K562 (cell line): ENCODE data around the gene ITPA. TPM values are rescaled to one million over a fixed set of nuclear protein-coding genes. Genes with fewer than 3 reads are reported as not detected.
A peak's percentile ranks its signal among the peaks of the same experiment; 100 is the strongest.

Source experiments
- BHLHE40 ChIP-seq: IDR thresholded peaks from 2 replicates; pipeline ENCODE4 v1.6.1; 2011; ENCODE audit warnings: low read length, improper control_type of control experiment
- CBFA2T3 ChIP-seq: fragments of 450-650 bp; IDR thresholded peaks from 2 replicates; pipeline ENCODE4 v1.6.1; 2017
- CHCHD3 ChIP-seq: fragments of 250-450 bp; sonication (Bioruptor Pico); IDR thresholded peaks from 2 replicates; pipeline ENCODE4 v2.1.2; 2022; ENCODE audit warnings: mild to moderate bottlenecking
- CXXC5 ChIP-seq: fragments of 250-450 bp; sonication (Bioruptor Pico); IDR thresholded peaks from 2 replicates; pipeline ENCODE4 v1.8.0; 2022; ENCODE audit warnings: inconsistent platforms, mild to moderate bottlenecking, moderate library complexity
- E2F3 ChIP-seq: fragments of 250-450 bp; sonication (Bioruptor Pico); IDR thresholded peaks from 2 replicates; pipeline ENCODE4 v1.4.0; 2020; ENCODE audit warnings: mild to moderate bottlenecking
- ETV1 ChIP-seq: fragments of 450-650 bp; conservative IDR thresholded peaks from 2 replicates; pipeline ENCODE4 v1.6.1; 2016; ENCODE audit warnings: missing genetic modification characterization, control low read depth, low read depth, missing compliant biosample characterization
- ETV5 ChIP-seq: sonication (generic); formaldehyde crosslinking; IDR thresholded peaks from 2 replicates; pipeline ENCODE4 v1.4.0; 2020; ENCODE audit warnings: low read depth, mild to moderate bottlenecking, missing genetic modification reagents
- FOXP1 ChIP-seq: sonication (generic); formaldehyde crosslinking; IDR thresholded peaks from 2 replicates; pipeline ENCODE4 v1.8.0; 2022; ENCODE audit warnings: mild to moderate bottlenecking, missing genetic modification reagents
- LCOR ChIP-seq: sonication (generic); formaldehyde crosslinking; IDR thresholded peaks from 2 replicates; pipeline ENCODE4 v1.8.0; 2022; ENCODE audit warnings: mild to moderate bottlenecking, missing genetic modification reagents
- RBM25 ChIP-seq: fragments of 200-400 bp; formaldehyde crosslinking; IDR thresholded peaks from 2 replicates; pipeline ENCODE4 v1.6.1; 2018; ENCODE audit warnings: low read length, low read depth, moderate library complexity; ENCODE audit not compliant: severe bottlenecking
- TAF1 ChIP-seq: IDR thresholded peaks from 2 replicates; pipeline ENCODE4 v1.6.1; 2011; ENCODE audit warnings: mild to moderate bottlenecking, low read length, moderate library complexity; ENCODE audit not compliant: insufficient read depth, control insufficient read depth, severe bottlenecking; ENCODE audit errors: extremely low read depth
- ZNF347 ChIP-seq: fragments of 450-650 bp; formaldehyde crosslinking; IDR thresholded peaks from 2 replicates; pipeline ENCODE4 v1.4.0; 2020; ENCODE audit warnings: low read depth, mild to moderate bottlenecking, moderate library complexity
- ZNF431 ChIP-seq: sonication (generic); formaldehyde crosslinking; IDR thresholded peaks from 2 replicates; pipeline ENCODE4 v1.8.0; 2022; ENCODE audit warnings: mild to moderate bottlenecking, missing genetic modification reagents
- polyA plus RNA-seq, 8 experiments: library from polyadenylated mRNA; depleted of rRNA in 4 of 8; stranded (reverse) in 5 of 8; unstranded in 3 of 8; fragments of >200 nt; fragmentation: Nextera tagmentation in 2 of 8; fragmentation: Illumina TruSeq in 1 of 8; extraction: Ambion mirVana in 2 of 8; extraction: Trizol in 1 of 8; gene quantifications; 2 replicates each; pipeline versions ENCODE4 v1.2.1 to v1.2.3, GENCODE V29; 2011 to 2014; ENCODE audit warnings: inconsistent platforms in 1 of 8, missing spikeins in 1 of 8
- total RNA-seq, 7 experiments: library from RNA; depleted of rRNA in 6 of 7; stranded (reverse); fragments of >200 nt in 6 of 7; fragmentation: Illumina TruSeq in 2 of 7; extraction: Trizol in 2 of 7; gene quantifications; 2 replicates each; pipeline versions ENCODE4 v1.2.1 to v1.2.3, GENCODE V29; 2011 to 2021; ENCODE audit warnings: low replicate concordance in 1 of 7
- TF ChIP-seq, protein P1 (sequence below): fragments of 250-450 bp; sonication (Bioruptor Pico); IDR thresholded peaks from 2 replicates; pipeline ENCODE4 v1.8.0; 2021; ENCODE audit warnings: moderate library complexity, mild to moderate bottlenecking, inconsistent platforms
- TF ChIP-seq, protein P2 (sequence below): fragments of 250-450 bp; sonication (Bioruptor Pico); IDR thresholded peaks from 2 replicates; pipeline ENCODE4 v1.8.0; 2022; ENCODE audit warnings: moderate library complexity, mild to moderate bottlenecking, inconsistent platforms
- TF ChIP-seq, protein P3 (sequence below): fragments of 450-650 bp; IDR thresholded peaks from 2 replicates; pipeline ENCODE4 v1.6.1; 2016
- TF ChIP-seq, protein P4 (sequence below): fragments of 200-800 bp; sonication (Bioruptor generic); IDR thresholded peaks from 2 replicates; pipeline ENCODE4 v1.6.1; 2017; ENCODE audit warnings: missing genetic modification characterization, missing compliant biosample characterization
- TF ChIP-seq, protein P5 (sequence below): fragments of 450-650 bp; IDR thresholded peaks from one replicate; pipeline ENCODE4 v1.6.1; 2018; ENCODE audit warnings: mild to moderate bottlenecking, moderate library complexity; ENCODE audit not compliant: partially characterized antibody
- TF ChIP-seq, protein P6 (sequence below): sonication (generic); formaldehyde crosslinking; IDR thresholded peaks from 2 replicates; pipeline ENCODE4 v1.8.0; 2022; ENCODE audit warnings: missing genetic modification reagents, mild to moderate bottlenecking, moderate library complexity, borderline replicate concordance

The ITPA gene
- total and polyA plus RNA-seq, 9 of the 15 experiments (the other 6 are each of a cell fraction or from before 2014, with no cell fraction given): 5.0 to 79.7 (median 36.7) TPM

DNA sequence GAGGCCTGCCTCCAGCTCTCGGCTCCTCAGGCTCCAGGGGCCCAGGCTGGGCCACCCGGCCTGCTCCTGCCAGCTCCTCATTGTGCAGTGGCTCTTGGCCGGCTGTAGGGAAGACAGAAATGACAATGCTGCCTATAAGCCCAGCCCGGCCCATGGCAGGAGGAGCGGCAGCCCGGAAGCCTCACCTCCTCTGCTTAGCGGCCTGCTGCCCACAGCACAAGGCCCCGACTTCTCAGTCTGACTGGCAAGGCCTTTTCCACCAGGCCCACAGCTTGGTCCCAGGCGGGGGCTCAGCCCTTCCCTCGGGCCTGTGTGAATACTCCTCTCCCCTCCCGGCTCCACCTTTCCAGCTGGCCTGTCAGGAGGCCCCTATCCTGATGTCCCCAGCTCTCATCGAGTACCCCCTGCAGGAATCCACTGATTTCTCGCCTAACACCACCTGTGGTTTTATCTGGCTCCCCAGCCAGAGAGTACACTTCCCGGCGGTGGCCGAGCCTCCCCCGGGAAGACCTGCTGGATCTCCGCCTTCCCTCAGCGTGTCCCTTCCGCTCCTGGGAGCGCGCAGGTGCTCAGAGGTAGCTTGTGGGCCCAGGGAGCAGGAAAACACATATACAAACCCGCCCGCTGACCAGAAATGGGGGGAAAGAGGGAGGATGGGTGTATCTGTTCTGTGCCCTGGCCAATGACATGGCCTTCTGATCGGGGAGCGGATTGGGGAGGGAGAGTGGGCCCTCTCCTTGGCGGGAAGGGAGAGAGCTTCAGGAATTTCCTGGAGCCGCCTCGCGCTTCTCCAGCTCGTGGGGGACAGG is 5.8 kb upstream of the ITPA start (continued):
- no peak for TF ChIP-seq ZNF347
- TF ChIP-seq, protein P1, sequence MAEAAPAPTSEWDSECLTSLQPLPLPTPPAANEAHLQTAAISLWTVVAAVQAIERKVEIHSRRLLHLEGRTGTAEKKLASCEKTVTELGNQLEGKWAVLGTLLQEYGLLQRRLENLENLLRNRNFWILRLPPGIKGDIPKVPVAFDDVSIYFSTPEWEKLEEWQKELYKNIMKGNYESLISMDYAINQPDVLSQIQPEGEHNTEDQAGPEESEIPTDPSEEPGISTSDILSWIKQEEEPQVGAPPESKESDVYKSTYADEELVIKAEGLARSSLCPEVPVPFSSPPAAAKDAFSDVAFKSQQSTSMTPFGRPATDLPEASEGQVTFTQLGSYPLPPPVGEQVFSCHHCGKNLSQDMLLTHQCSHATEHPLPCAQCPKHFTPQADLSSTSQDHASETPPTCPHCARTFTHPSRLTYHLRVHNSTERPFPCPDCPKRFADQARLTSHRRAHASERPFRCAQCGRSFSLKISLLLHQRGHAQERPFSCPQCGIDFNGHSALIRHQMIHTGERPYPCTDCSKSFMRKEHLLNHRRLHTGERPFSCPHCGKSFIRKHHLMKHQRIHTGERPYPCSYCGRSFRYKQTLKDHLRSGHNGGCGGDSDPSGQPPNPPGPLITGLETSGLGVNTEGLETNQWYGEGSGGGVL (CRISPR knock-in tag): no peak
- peak; percentile 19 for TF ChIP-seq CBFA2T3
- no peak for TF ChIP-seq RBM25
- TF ChIP-seq BHLHE40: no peak
- no peak for TF ChIP-seq TAF1
- TF ChIP-seq FOXP1 (CRISPR knock-in tag): no peak
- TF ChIP-seq ETV5 (CRISPR knock-in tag): peak; percentile 32; the same call in 1 of the 2 replicates
- TF ChIP-seq, protein P2, sequence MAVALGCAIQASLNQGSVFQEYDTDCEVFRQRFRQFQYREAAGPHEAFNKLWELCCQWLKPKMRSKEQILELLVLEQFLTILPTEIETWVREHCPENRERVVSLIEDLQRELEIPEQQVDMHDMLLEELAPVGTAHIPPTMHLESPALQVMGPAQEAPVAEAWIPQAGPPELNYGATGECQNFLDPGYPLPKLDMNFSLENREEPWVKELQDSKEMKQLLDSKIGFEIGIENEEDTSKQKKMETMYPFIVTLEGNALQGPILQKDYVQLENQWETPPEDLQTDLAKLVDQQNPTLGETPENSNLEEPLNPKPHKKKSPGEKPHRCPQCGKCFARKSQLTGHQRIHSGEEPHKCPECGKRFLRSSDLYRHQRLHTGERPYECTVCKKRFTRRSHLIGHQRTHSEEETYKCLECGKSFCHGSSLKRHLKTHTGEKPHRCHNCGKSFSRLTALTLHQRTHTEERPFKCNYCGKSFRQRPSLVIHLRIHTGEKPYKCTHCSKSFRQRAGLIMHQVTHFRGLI: no peak
- TF ChIP-seq ETV1: no peak
- TF ChIP-seq ZNF431 (CRISPR knock-in tag): 0 out of 2 replicates have a peak, but pooled peaks have one; percentile 17
- TF ChIP-seq, protein P3, sequence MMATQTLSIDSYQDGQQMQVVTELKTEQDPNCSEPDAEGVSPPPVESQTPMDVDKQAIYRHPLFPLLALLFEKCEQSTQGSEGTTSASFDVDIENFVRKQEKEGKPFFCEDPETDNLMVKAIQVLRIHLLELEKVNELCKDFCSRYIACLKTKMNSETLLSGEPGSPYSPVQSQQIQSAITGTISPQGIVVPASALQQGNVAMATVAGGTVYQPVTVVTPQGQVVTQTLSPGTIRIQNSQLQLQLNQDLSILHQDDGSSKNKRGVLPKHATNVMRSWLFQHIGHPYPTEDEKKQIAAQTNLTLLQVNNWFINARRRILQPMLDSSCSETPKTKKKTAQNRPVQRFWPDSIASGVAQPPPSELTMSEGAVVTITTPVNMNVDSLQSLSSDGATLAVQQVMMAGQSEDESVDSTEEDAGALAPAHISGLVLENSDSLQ: no peak
- 0 out of 2 replicates have a peak, but pooled peaks have one; percentile 76 for TF ChIP-seq E2F3 (CRISPR knock-in tag)
- TF ChIP-seq, protein P4, sequence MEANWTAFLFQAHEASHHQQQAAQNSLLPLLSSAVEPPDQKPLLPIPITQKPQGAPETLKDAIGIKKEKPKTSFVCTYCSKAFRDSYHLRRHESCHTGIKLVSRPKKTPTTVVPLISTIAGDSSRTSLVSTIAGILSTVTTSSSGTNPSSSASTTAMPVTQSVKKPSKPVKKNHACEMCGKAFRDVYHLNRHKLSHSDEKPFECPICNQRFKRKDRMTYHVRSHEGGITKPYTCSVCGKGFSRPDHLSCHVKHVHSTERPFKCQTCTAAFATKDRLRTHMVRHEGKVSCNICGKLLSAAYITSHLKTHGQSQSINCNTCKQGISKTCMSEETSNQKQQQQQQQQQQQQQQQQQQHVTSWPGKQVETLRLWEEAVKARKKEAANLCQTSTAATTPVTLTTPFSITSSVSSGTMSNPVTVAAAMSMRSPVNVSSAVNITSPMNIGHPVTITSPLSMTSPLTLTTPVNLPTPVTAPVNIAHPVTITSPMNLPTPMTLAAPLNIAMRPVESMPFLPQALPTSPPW (CRISPR knock-in tag): peak; percentile 33
- TF ChIP-seq CXXC5 (CRISPR knock-in tag): no peak
- TF ChIP-seq, protein P5, sequence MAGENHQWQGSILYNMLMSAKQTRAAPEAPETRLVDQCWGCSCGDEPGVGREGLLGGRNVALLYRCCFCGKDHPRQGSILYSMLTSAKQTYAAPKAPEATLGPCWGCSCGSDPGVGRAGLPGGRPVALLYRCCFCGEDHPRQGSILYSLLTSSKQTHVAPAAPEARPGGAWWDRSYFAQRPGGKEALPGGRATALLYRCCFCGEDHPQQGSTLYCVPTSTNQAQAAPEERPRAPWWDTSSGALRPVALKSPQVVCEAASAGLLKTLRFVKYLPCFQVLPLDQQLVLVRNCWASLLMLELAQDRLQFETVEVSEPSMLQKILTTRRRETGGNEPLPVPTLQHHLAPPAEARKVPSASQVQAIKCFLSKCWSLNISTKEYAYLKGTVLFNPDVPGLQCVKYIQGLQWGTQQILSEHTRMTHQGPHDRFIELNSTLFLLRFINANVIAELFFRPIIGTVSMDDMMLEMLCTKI: no peak
- TF ChIP-seq LCOR: no peak
- TF ChIP-seq, protein P6, sequence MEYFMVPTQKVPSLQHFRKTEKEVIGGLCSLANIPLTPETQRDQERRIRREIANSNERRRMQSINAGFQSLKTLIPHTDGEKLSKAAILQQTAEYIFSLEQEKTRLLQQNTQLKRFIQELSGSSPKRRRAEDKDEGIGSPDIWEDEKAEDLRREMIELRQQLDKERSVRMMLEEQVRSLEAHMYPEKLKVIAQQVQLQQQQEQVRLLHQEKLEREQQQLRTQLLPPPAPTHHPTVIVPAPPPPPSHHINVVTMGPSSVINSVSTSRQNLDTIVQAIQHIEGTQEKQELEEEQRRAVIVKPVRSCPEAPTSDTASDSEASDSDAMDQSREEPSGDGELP: peak; percentile 23; the same call in 1 of the 2 replicates
- TF ChIP-seq CHCHD3 (CRISPR knock-in tag): no peak
